ENCODE measurements around the gene MME.

Gene MME

DNA sequence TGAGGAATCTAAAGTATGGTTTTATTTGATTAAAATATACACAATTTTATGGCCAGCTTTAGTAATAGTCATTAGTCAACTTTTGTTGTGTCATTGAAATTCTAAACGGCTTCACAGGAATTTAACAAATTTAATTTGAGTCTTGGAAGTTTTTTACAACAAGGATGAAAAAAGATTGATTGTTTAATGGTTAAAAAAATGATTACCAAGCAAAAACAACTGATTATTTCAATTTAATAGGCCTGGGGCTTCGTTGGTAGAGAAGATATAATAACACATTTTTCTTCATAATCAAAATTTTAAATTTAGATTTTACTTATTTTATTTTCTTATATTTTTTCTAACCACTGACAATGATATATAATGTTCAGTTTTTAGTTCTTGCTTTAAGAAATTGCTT lies 4.4 kb downstream of the MME start:
- Mint-ChIP-seq H3K27ac (no peak overlapping the region), H3K9me3 (no peaks in the 10 kb centered on the region), H3K36me3 (ENCODE audit: low read depth) (peaks cover 42% of the 10 kb centered on the region), H3K4me1 (peaks cover 35% of the 10 kb centered on the region), H3K27me3 (ENCODE audit: low read depth, poor library complexity) (no peaks in the 10 kb centered on the region), H3K4me3 (no peak overlapping the region)
- DNase-seq: no peak
- TF ChIP-seq, protein P1, sequence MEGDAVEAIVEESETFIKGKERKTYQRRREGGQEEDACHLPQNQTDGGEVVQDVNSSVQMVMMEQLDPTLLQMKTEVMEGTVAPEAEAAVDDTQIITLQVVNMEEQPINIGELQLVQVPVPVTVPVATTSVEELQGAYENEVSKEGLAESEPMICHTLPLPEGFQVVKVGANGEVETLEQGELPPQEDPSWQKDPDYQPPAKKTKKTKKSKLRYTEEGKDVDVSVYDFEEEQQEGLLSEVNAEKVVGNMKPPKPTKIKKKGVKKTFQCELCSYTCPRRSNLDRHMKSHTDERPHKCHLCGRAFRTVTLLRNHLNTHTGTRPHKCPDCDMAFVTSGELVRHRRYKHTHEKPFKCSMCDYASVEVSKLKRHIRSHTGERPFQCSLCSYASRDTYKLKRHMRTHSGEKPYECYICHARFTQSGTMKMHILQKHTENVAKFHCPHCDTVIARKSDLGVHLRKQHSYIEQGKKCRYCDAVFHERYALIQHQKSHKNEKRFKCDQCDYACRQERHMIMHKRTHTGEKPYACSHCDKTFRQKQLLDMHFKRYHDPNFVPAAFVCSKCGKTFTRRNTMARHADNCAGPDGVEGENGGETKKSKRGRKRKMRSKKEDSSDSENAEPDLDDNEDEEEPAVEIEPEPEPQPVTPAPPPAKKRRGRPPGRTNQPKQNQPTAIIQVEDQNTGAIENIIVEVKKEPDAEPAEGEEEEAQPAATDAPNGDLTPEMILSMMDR (IDR thresholded peaks at IDR 0.05): no peak

DNA sequence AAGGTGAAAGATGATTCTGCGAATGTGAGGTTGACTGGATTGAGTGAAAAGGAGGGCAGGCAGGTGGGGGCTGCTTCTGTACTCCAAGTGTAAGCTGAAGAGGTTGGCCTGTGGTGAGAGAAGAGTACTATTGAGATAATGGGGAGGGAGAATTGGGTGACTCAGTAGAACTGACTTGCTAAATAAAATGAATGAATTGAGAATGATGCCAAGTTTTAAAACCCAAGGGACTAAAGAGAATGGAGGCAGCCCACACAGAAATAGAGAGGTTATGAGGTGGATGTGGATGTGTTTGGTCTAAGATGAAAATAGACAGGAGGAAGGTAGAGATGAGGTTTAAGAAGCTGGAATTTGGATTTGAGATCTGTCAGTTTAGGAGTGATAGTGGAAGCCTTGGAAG lies 5.9 kb downstream of the MME start:
- no peak overlapping the region for H3K4me3 Mint-ChIP-seq
- TF ChIP-seq, protein P1 (IDR thresholded peaks at IDR 0.05): no peak
- DNase-seq: no peak
- H3K36me3 Mint-ChIP-seq (ENCODE audit: low read depth): peaks cover 50% of the 10 kb centered on the region
- no peaks in the 10 kb centered on the region for H3K9me3 Mint-ChIP-seq
- H3K27ac Mint-ChIP-seq: no peak overlapping the region
- H3K27me3 Mint-ChIP-seq (ENCODE audit: low read depth, poor library complexity): no peaks in the 10 kb centered on the region
- H3K4me1 Mint-ChIP-seq: peaks cover 25% of the 10 kb centered on the region

DNA sequence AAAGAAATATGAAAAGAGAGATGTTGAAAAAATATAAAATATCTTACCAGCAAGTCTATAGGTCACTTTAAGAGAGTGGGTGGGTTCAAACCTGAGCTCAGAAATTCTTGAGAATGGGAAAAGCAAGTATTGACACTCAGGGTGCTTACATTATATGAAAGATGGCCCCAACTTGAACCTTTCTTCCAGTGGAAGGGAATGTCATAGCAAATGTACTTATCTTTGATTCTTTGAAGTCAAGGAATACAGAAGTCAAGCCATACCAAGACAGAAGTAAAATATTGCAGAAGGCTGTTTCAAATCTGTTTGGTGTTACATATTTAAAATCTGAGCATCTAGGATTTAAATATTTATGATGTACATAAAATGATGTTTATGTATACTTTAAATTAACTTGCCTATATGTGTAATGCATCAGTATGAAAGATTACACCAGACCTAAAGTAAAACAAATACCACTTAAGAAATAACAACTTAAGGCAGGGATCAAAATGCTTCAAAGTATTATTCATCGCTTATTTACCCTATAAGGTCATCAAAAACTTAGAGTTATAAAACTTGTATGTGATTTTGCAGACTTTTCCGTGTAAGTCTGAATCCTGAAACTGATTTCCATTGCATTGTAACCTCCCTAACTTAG lies 8.7 kb downstream of the MME start:
- H3K27me3 Mint-ChIP-seq (ENCODE audit: low read depth, poor library complexity): no peaks in the 10 kb centered on the region
- TF ChIP-seq, protein P1 (IDR thresholded peaks at IDR 0.05): no peak
- peaks cover 55% of the 10 kb centered on the region for H3K36me3 Mint-ChIP-seq (ENCODE audit: low read depth)
- no peak overlapping the region for H3K27ac Mint-ChIP-seq
- no peaks in the 10 kb centered on the region for H3K4me1 Mint-ChIP-seq
- no peaks in the 10 kb centered on the region for H3K9me3 Mint-ChIP-seq
- no peak for DNase-seq
- H3K4me3 Mint-ChIP-seq: no peak overlapping the region

DNA sequence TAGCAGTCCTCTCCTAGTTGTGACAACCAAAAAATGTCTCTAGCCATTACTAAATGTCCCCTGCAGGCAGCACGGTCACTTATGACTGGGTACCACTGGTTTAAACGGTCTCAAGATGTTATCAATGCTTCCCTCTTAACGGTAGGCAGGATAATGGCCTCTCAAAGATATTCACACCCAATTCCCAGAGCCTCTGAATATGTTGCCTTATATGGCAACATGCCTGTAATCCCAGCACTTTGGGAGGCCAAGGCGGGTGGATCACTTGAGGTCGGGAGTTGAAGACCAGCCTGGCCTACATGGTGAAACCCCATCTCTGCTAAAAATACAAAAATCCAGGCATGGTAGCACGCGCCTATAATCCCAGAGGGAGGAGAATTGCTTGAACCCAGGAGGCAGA lies 9.4 kb downstream of the MME start:
- Mint-ChIP-seq H3K36me3 (ENCODE audit: low read depth) (peaks cover 55% of the 10 kb centered on the region), H3K4me1 (no peaks in the 10 kb centered on the region), H3K4me3 (no peak overlapping the region), H3K27me3 (ENCODE audit: low read depth, poor library complexity) (no peaks in the 10 kb centered on the region), H3K27ac (no peak overlapping the region), H3K9me3 (no peaks in the 10 kb centered on the region)
- TF ChIP-seq, protein P1 (IDR thresholded peaks at IDR 0.05): no peak
- DNase-seq: no peak

DNA sequence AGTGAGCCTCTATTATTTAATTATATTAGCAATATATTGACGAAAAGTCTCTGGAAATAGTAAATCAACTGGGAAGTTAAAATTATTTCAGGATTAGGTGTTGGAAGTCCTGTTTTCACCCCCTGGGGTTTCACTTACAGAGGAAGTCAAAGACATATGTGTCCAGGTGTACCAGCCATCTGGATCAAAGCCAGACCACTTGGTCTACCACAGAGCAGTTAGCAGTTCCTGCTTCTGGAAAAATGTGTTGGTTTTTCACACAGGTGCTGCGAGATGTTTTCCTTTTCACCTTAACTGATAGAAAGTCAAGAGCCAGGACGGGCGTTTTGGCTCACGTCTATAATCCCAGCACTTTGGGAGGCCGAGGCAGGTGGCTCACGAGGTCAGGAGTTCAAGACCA lies 13.1 kb downstream of the MME start:
- no peak for DNase-seq
- Mint-ChIP-seq H3K27ac (no peak overlapping the region), H3K4me3 (no peak overlapping the region), H3K27me3 (ENCODE audit: low read depth, poor library complexity) (no peaks in the 10 kb centered on the region), H3K36me3 (ENCODE audit: low read depth) (peaks cover 29% of the 10 kb centered on the region), H3K4me1 (no peaks in the 10 kb centered on the region), H3K9me3 (no peaks in the 10 kb centered on the region)
- TF ChIP-seq, protein P1 (IDR thresholded peaks at IDR 0.05): no peak

DNA sequence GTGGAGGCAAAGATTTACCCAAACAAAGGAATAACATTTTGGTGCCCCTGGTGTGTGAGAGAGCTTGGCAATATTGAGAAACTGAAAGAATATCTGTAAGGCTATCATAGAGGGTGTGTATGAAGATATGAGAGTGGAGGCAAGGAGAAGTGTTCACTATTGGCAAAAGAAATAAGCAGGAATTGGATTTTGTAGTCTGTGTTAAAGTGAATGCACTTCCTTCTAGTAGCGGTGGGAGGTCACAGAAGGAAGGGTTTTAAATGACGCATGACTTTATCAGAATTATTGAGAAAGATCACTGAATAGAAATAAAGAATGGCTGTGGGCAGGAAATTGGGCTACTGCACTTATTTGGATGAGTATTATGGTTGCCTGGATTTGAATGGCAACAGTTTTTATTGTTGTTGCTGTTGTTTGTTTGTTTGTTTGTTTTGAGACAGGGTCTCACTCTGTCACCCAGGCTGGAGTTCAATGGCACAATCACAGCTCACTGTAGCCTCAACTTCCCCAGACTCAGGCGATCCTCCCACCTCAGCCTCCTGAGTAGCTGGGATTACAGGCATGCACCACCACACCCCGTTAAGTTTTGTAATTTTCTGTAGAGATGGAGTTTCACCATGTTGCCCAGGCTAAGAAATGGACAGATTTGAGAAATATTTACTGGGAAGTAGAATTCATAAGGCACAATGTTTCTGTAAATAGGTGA lies 16.3 kb downstream of the MME start:
- TF ChIP-seq, protein P1 (IDR thresholded peaks at IDR 0.05): no peak
- Mint-ChIP-seq H3K4me1 (peaks cover 7% of the 10 kb centered on the region), H3K9me3 (peaks cover 13% of the 10 kb centered on the region), H3K36me3 (ENCODE audit: low read depth) (peaks cover 20% of the 10 kb centered on the region), H3K27ac (no peak overlapping the region), H3K4me3 (no peak overlapping the region), H3K27me3 (ENCODE audit: low read depth, poor library complexity) (no peaks in the 10 kb centered on the region)
- DNase-seq: no peak
